Measurements from ENCODE around the gene FAM78A.

GRCh38 chr9:131217331-131218031 is 58.8 kb downstream of the FAM78A start:
- no peak for TF ChIP-seq POLR2A (IDR thresholded peaks at IDR 0.05)
- TF ChIP-seq, protein P1, sequence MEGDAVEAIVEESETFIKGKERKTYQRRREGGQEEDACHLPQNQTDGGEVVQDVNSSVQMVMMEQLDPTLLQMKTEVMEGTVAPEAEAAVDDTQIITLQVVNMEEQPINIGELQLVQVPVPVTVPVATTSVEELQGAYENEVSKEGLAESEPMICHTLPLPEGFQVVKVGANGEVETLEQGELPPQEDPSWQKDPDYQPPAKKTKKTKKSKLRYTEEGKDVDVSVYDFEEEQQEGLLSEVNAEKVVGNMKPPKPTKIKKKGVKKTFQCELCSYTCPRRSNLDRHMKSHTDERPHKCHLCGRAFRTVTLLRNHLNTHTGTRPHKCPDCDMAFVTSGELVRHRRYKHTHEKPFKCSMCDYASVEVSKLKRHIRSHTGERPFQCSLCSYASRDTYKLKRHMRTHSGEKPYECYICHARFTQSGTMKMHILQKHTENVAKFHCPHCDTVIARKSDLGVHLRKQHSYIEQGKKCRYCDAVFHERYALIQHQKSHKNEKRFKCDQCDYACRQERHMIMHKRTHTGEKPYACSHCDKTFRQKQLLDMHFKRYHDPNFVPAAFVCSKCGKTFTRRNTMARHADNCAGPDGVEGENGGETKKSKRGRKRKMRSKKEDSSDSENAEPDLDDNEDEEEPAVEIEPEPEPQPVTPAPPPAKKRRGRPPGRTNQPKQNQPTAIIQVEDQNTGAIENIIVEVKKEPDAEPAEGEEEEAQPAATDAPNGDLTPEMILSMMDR (IDR thresholded peaks at IDR 0.05), result no peak
